ENCODE results near the gene CD3E.
"Not testable (repeated sequence)": the region's sequence is repeated elsewhere in the genome, so short reads cannot be mapped to it uniquely, and the experiment has no call there.

Gene CD3E

DNA sequence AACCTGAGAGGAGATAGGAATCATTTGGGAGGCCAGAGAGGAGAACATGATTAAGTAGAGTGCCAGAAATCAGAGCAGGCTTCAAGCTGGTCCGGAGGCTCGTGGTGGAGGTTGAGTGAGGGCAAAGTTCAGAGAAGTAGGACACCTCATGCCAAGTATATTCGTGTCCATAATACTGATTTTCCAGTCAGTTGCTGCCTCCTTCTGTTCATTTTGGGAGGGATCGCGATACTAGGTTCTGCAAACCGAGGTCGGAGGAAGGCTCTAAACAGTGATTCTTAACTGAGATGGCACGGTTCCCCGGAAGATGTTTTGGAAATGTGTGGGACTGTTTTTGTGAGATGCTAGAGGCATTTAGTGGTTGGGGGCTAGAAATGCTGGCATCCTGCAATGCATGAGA is 13.6 kb upstream of the CD3E start:
- no peak for DNase-seq (ENCODE audit: low read depth, low spot score)

DNA sequence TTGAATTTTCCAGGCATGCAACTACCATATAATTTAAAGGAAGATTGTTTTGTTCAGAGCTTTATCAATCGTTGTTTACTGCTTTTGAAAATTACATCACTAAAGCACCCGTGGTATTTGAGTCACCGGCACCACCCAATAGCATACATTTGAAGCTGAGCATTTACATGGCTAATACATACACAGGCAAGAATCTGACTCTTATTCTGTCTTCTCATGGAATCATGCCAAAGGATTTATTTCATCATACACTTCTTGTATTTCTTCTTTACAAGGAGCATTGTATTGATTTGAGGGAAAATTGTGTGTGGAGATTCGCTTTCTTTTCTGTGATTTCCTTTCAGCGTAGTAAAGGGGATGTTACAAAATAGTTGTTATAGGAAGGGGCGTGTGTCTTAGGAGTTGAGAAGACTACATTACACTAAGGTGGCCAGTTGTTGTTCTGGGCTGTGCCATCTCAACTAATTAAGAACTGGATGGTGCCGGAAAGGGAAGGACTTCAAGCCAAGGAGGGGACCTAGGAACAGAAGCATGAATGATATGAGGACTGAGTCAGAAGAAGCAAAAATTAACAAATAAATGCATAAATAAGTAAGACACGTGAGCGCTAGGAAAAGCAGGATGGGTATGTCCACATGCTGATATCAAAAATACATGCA is 12.9 kb upstream of the CD3E start:
- no peak for DNase-seq (ENCODE audit: low read depth, low spot score)

DNA sequence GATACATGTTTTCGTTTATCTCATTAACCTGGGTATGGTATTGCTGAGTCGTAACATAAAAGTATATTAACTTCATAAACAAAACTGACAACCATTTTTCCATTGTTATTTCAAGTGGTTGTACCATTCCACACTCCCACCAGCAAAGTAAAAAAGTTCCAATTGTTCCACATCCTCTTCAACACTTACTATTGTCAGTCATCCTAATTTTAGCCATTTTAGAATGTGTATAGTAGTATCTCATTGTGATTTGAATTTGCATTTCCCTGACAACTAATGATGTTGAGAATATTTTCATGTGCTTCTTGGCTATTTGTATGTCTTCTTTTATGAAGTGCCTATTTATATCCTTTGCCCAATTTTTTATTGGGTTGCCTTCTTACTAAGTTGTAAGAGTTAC is 10.5 kb upstream of the CD3E start:
- no peak for DNase-seq (ENCODE audit: low read depth, low spot score)

DNA sequence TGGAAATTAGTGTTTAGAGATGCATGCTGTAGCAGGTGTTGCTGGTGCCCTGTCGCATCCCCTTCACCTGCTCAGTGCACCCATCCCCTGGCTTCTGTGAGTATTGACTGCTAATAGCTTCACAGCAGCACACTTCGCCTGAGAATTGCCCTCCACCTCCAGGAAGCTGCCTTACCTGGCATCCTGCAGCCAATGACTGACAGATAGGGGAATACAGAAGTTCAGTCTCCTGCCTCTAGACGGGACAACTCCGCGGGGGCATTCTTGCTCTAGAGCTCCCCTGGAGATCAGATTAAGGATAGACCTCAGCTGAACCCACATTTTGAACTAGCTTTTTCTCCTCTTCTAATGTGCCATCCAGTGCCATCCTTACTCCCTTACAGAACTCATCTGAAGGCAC is 9.3 kb upstream of the CD3E start:
- DNase-seq (ENCODE audit: low read depth, low spot score): no peak

DNA sequence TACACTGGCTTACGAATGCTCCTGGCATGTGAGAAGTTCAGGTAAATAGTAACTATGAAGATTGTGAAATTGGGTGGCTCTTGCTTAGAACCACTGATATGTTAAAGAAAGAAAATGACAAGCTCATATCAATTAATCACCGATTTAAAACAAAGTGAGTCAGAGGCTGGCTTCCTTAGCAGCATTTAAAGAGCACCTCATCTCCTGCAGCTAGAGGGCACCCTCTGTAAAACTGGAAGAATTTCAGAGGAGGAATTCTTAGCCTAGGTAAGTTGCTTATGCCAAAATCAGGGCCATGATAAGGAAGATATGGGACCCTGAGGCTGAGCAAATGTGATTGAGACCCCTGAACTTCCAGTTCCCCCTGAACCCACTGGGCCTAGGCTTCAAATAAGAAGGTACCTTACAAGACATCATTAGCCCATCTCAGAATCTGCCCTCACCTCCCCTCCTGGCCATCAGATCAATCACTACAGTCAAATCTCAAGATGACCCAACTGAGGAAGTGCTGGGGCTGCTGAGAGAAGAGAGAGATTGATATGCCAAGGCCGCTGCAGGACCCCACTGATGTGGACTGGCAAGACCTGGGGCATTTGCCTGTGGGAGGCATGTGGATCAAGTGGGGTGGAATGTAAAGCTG is 8.6 kb upstream of the CD3E start:
- no peak for DNase-seq (ENCODE audit: low read depth, low spot score)

DNA sequence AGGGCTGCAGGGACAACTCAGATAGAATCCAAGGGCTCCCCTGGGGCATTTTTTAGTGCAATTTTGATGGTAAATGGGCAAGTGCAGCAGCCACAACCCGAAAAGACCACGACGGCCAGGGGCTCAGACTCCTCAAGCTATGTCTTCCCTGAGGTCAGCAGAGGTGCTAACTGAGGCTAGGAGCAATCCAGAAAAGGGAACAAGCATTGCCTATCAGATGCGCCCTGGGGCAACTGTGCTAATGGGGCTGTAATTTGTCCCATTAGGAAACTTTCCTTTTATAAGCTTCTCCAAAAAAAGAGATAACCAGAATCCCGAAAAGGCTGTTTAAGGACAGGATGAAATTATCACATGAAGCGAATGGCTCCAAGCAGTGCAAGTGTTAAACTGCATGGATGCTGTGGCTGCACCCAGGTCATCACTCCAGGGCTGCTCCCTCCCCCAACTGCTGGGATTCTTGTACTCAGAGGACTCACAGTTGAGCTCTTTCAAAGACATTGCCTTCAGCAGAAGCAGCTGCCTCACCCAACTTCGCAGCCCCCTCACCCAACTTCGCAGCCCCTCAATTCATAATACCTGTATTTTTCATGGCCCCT is 2.8 kb upstream of the CD3E start:
- DNase-seq (ENCODE audit: low read depth, low spot score): no peak

DNA sequence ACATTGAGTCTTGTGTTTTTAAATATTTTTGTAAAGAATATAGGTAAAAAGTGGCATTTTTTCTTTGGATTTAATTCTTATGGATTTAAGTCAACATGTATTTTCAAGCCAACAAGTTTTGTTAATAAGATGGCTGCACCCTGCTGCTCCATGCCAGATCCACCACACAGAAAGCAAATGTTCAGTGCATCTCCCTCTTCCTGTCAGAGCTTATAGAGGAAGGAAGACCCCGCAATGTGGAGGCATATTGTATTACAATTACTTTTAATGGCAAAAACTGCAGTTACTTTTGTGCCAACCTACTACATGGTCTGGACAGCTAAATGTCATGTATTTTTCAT is 333 bp upstream of the CD3E start:
- DNase-seq (ENCODE audit: low read depth, low spot score): no peak

DNA sequence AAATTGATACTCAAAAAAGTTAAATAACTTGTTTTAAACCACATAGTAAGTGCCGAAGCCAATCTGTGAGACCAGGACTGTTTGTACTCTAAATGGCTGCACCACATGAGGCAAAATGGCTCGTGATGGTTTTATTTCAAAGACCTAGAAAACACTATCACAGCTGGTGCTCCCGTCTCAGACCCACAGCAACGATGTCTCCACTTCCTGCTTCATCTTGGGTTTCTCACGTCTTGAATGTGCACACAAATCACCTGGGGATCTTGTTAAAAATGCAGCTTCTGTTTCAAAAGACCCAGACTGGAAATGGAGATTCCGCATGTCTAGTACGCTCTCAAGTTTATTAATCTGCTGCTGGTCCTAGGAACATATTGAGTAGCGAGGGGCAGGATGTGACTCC is 1.2 kb downstream of the CD3E start:
- no peak for DNase-seq (ENCODE audit: low read depth, low spot score)

DNA sequence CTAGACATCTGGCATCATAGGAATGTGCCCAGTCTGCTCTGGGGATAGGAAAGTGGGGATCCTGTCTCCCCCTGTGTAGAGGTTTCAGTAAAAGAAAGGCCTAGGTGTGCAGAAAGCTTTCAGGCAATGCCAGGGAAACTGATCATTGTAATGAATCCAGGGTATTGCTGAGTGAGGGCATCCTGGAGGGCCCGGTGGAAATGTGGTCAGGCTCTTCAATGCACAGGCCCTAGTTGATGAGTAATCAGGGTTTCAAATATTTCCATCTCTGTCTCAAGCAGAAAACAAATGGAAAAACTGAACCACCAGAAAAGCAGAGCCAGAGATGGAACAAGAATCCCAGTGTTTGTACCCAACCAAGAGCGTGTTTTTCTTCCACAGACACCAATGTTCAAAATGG is 2.0 kb downstream of the CD3E start:
- peak; percentile 11 for DNase-seq (ENCODE audit: low read depth, low spot score)

DNA sequence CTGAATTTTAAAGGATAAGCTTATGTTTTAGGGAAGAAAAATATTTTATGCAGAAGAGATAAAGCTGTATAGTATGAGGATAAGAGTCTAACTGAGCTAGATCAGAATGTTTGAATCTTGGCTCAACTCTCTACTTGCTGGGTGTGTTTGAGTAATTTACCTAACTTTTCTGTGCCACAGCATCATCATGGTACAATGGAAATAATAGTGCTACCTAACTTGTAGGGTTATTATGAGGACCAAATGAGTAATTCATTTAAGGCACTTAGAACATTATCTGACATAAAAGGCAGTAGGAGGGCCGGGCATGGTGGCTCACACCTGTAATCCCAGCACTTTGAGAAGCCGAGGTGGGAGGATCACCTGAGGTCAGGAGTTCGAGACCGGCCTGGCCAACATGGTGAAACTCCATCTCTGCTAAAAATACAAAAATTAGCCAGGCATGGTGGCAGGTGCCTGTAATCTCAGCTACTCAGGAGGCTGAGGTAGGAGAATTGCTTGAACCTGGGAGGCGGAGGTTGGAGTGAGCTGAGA is 4.5 kb downstream of the CD3E start:
- not testable (repeated sequence) for DNase-seq (ENCODE audit: low read depth, low spot score)

DNA sequence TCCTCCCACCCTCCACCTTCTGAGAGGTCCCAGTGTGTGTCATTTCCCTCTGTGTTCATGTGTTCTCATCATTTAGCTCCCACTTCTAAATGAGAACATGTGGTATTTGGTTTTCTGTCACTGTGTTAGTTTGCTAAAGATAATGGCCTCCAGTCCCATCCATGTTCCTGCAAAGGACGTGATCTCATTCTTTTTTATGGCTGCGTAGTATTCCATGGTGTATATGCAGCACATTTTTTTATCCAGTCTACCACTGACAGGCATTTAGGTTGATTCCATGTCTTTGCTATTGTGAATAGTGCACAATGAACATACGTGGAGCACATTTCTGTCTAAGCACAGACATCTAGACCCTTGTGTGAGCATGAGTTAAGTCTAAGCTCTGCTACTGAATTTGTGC is 5.7 kb downstream of the CD3E start:
- DNase-seq (ENCODE audit: low read depth, low spot score): no peak

DNA sequence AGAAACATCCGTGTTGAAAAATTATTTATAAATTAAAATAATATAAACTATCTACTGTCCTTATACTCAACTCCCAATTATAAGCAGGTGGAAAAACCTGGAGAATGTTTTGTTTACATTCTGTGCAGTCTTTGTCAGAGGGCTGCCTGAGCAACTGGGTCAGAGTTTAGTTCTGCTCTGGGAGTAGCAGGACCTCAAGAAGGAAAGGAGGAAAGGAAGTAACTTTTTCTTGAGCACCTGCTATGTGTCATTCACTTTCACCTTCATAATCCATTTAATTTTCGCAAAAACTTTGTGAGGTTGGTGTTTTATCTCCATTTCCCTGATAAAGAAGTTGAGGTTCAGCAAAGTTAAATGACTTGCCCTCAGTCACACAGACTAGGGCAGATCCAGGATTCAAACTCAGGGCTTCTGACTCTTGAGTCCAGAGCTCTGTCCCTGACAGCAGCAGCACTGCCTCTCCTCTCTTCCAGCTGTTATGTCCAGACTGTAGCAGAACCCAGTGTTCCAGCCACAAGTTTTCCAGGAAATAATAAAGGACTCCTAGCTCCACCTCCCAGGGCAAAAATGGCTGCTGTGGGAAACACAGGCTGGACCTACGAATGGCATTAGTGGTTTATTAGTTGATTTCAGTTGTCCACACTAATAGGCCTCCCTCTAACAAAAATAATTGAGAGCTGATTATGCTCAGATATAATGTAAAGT is 6.4 kb downstream of the CD3E start:
- DNase-seq (ENCODE audit: low read depth, low spot score): no peak

DNA sequence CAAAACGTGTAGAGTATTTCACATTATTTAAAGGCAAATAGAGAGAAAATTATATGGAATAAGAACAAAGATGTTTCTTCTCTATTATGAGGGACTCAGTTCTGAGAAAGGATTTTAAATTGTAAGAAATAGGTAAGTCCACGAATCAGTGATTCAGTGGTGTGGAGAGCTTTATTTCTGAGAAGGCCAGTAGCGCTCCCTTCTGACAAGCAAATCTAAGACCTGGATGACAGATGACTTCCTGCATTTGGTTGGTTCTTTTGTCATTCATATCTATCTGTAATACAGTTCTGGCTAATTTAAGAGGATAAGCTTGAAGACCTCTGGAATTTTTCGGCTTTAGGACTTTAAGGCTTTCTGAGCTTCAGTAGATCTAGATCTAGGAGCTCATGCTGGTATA is 7.0 kb downstream of the CD3E start:
- no peak for DNase-seq (ENCODE audit: low read depth, low spot score)

DNA sequence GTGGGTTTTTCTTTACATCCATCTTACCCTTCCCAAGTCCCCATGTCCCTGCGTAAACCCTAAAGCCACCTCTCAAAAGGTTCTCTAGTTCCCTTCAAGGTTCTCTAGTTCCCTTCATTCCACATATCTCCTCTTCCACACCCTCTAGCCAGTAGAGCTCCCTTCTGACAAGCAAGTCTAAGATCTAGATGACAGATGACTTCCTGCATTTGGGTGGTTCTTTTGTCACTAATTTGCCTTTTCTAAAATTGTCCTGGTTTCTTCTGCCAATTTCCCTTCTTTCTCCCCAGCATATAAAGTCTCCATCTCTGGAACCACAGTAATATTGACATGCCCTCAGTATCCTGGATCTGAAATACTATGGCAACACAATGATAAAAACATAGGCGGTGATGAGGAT is 7.8 kb downstream of the CD3E start:
- DNase-seq (ENCODE audit: low read depth, low spot score): no peak

DNA sequence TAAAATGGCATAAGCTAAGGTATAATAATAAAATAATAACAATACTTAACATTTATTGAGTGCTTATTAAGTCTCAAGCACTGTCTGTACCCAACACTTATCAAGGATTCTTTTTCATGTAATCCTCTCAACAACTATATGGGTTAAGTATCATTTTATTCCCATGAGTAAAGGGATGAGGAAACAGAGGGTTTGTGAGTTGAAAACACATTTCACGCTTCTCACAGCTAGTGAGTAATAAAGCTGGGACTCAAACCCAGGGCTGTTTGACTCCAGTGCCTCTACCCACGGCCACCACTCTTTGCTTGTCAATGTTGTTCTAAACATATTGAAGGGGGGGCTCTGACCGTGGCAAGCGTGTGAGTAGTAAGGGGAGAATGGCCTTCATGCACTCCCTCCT is 8.7 kb downstream of the CD3E start:
- DNase-seq (ENCODE audit: low read depth, low spot score): no peak

DNA sequence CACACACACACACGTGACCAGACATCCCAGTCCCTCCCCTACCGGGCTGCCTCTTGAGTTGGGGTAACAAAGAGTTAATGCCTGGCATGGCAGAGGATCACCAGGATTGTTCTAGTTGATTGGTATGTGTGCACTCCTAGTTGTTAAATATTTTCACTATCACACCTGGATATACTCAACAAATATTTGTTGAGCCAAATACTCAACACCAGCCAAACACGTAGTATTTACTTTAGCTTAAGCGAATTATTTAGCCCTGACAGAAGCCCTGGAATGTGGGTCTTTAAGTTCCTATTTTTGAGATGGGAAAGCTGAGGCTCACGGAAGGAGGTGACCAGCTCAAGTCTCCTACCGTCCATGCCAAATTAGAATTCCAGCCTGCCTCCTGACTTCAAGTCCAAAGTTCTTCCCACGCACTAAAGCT is 10.5 kb downstream of the CD3E start:
- DNase-seq (ENCODE audit: low read depth, low spot score): no peak

DNA sequence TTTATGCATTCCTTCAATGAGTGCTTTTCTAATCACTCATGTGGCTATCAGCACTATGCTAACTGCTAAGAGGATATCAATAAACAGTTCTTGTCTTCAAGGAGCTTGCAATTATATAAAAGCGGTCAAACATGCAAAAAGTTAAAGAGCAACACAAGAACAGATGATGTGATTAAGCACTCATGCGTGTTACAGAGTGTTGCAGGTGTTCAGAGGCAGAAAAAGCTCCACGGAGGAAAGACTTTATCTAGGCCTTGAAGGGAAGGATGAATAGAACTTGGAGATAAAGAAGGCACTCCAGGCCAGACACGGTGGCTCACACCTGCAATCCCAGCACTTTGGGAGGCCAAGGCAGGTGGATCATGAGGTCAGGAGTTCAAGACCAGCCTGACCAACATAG is 13.6 kb downstream of the CD3E start:
- DNase-seq (ENCODE audit: low read depth, low spot score): no peak

DNA sequence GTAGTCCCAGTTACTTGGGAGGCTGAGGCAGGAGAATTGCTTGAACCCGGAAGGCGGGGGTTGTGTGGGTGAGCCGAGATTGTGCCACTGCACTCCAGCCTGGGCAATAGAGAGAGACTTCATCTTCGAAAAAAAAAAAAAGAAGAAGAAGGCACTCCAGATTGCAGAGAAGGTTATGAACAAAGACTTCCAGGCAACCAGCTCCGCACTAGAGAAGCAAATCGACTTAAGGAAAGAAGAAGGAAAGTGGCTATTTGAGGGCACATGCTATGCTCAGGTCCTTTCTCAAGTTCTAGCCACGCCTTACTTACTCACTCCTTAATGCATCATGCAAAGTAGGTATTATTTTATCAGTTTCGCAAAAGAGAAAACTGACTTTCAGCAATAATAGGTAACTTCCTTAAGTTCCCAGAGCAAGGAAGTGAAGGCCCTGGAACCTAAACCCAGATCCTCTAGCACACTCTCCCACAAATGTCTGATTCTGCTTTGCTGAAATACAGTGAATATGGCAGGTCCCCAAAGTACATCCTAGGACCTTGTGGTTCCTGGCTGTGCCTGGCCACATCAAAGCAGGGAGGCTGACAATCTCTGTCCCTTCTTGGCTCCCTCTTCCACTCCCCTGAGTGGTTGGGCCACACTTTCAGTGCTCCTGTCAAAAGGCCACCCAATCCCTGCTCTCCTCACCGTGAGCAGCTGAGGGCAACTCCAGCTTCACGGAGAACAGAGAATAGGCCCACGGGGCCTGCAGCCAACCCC is 14.2 kb downstream of the CD3E start:
- DNase-seq (ENCODE audit: low read depth, low spot score): no peak

DNA sequence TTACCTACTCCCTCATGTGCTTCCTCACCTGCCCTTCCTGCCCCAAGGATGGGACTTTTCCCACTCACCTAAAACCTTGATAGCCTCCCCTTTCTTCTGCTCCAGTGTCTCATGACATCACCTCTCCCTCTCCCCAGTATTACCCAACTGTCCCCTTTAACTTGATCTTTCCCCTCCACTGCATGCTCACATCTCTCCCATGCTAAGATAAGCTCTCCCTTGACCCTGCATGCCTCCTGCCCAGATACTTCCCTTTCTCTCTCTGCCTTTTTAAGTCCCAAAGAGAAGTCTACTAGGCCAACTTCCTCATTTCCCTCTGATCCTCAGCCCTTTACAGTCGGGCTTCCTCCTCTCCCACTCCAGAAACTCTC is 14.8 kb downstream of the CD3E start:
- no peak for DNase-seq (ENCODE audit: low read depth, low spot score)

DNA sequence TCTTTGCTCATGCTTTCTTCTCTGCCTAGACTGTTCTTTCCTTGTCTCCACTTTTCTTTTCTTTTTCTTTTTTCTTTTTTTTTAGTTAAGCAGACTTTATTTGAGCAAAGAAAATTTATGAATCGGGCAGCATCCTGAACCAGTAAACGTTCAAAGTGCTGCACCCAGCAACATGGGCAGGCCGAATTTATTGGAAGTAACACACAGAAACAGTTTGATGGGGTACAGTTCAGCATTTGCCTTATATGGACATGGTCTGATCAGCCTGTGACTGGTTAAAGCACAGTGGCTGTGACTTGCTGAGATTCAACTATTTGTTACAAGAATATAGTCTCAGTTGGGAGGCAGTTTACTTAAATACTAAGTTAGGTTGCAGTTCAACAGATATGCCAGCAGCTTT is 16.0 kb downstream of the CD3E start:
- DNase-seq (ENCODE audit: low read depth, low spot score): no peak

DNA sequence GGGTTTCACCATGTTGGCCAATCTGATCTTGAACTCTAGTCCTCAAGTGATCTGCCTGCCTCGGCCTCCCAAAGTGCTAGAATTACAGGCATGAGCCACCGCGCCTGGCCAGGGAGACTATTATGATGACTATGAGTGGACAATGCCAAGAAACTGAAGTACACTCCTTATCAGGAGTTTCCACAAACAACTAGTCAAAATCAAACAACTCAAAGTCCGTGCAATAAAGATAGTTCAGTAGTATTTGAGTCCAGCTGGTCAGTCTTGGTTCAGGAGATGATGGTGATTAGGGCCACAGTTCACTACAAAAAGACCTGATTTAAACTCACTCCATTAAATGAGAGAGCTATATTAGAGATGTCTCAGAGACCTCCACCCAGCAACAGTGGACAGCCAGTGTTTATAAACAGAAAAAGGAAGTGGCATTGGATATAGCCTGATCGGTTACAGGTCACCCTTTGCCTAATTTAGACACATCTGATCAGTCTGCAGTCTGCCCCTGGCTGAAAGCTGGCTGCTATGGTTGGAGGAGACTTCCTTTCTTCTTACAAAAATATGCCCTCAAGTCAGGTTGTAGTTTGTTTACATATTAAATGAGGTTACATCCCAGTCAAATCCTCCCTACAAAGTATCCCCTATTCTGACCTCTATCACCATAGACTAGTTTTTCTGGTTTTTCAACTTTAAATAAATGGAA is 17.0 kb downstream of the CD3E start:
- DNase-seq (ENCODE audit: low read depth, low spot score): no peak

All from astrocyte of the hippocampus (primary cell).